ENCODE results near the gene SORCS2. TPM values are rescaled to one million over a fixed set of nuclear protein-coding genes. Genes with fewer than 3 reads are reported as not detected.

The SORCS2 gene
- total and polyA plus RNA-seq, 2 of the 8 experiments (the other 6 are each of a cell fraction or from before 2014, with no cell fraction given): 0.36 to 1.8 TPM

DNA sequence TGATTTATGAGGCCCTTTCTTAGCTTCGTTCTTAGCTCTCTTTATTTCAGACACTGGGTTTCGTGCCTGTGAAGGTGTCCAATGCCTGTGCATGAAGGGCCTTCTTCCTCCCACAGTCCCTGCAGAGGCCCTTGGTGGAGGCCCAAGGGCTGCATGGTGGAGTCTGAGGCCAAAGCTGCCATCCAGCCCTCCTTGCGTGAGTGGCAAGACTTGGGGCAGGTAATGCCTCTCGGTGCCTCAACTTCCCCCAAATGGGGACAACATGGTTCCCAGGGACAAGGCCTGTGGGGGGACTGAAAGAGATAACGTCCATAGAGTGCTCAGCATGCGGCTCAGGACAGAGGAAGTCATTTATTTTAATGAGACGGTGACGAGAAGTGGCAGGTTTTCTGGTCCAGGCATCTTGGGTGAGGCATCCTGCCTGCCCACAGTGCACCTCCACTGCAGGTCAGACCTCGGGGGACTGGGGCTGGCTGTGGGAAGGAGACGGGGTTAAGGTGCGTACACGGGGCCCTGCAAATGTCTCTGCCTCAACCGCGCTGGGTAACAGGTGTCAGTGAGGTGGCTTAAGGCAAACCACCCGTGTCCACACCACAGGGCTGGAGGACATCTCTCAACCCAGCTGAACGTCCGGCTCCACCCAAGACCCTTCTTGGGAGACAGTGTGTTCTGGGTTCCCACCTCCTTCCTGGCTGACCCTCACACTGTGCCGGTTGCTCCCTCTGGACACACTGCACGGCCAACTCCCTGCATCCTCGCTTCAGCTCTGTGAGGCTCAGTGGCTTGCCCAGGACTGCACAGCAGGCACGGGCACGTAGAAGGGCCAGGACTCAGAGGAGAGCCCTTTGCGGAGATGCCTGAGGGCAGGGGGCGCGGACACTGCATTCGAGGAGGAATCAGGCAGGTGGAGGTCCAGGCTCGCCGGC lies 191.9 kb downstream of the SORCS2 start:
- H2BK20ac ChIP-seq (ENCODE audit: low read length): no peak overlapping the region
- no peak overlapping the region for H3K27ac ChIP-seq (ENCODE audit: low read depth, low read length)
- no peak overlapping the region for H2AK5ac ChIP-seq (ENCODE audit: low read depth, low read length)
- TF ChIP-seq, protein P1, sequence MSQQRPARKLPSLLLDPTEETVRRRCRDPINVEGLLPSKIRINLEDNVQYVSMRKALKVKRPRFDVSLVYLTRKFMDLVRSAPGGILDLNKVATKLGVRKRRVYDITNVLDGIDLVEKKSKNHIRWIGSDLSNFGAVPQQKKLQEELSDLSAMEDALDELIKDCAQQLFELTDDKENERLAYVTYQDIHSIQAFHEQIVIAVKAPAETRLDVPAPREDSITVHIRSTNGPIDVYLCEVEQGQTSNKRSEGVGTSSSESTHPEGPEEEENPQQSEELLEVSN (IDR thresholded peaks at IDR 0.05): no peak
- no peak for TF ChIP-seq CHD1 (IDR thresholded peaks at IDR 0.05; ENCODE audit: low read depth, low read length)
- TF ChIP-seq GABPA (IDR thresholded peaks at IDR 0.05; ENCODE audit: borderline replicate concordance, insufficient read depth, low read length): no peak
- H2BK12ac ChIP-seq (ENCODE audit: low read depth, low read length): no peak overlapping the region
- H3K4me1 ChIP-seq (replicated peaks in 1 of 4; ENCODE audit: control insufficient read depth in 3 of 4, insufficient read depth in 4 of 4, low read length in 3 of 4): no peaks in the 10 kb centered on the region
- H3K27me3 ChIP-seq (replicated peaks in 1 of 4; ENCODE audit: control insufficient read depth in 3 of 4, extremely low read depth in 1 of 4, insufficient read depth in 3 of 4, low read length in 3 of 4): no peaks in the 10 kb centered on the region
- H3K79me2 ChIP-seq (ENCODE audit: control insufficient read depth in 1 of 2, insufficient read depth in 2 of 2, low read length in 2 of 2): no peaks in the 10 kb centered on the region
- peaks cover 0 to 4% of the 10 kb centered on the region in 2 experiments for H4K20me1 ChIP-seq (replicated peaks in 1 of 2; ENCODE audit: control insufficient read depth in 1 of 2, insufficient read depth in 2 of 2, low read length in 2 of 2)
- H2AFZ ChIP-seq (ENCODE audit: low read length): no peak overlapping the region
- peak overlapping the region; percentile 53; the same call in 1 of the 2 replicates for H4K8ac ChIP-seq (ENCODE audit: extremely low read depth, insufficient read depth, low read length)
- H2BK120ac ChIP-seq (replicated peaks; ENCODE audit: low read depth, low read length): no peak overlapping the region
- POLR2A ChIA-PET (ENCODE audit: partially characterized antibody): no interaction called here
- H3K9ac ChIP-seq (replicated peaks in 1 of 4; ENCODE audit: extremely low read depth in 1 of 4, low read depth in 3 of 4, low read length in 3 of 4): no peak overlapping the region
- no peak overlapping the region; the same call in 1 of the 2 replicates for H2BK5ac ChIP-seq (ENCODE audit: low read depth, low read length)
- no peak for DNase-seq (ENCODE audit: low read depth in 1 of 2, low spot score in 2 of 2)
- H3K4ac ChIP-seq (replicated peaks; ENCODE audit: insufficient read length, low read depth, low read length): no peak overlapping the region
- no peak overlapping the region for H3K56ac ChIP-seq (replicated peaks; ENCODE audit: insufficient read length, low read depth, low read length)
- H3K4me3 ChIP-seq (ENCODE audit: extremely low read depth in 1 of 4, insufficient read depth in 2 of 4, low read depth in 3 of 4, low read length in 4 of 4): no peak overlapping the region
- no peak overlapping the region for H3K14ac ChIP-seq (ENCODE audit: insufficient read length)
- H2BK15ac ChIP-seq (ENCODE audit: low read length): no peak overlapping the region
- H3K4me2 ChIP-seq (ENCODE audit: insufficient read depth in 1 of 2, low read depth in 2 of 2, low read length in 2 of 2): no peak overlapping the region
- no peak overlapping the region for H3K23ac ChIP-seq (ENCODE audit: insufficient read length)
- no peaks in the 10 kb centered on the region for H3K79me1 ChIP-seq (ENCODE audit: low read depth, low read length)
- H4K5ac ChIP-seq (ENCODE audit: insufficient read length, low read depth, low read length): no peak overlapping the region
- CTCF ChIA-PET (ENCODE audit: partially characterized antibody): interaction anchor here (0.6 to 1.0 kb wide), 3 partner anchors 15 to 321 kb away, joined by 3 to 4 read pairs (median 3); no protein-coding TSS in a partner anchor
- FAIRE-seq: no peak
- no peak overlapping the region for H3K18ac ChIP-seq (ENCODE audit: extremely low read depth, low read length)
- H3K9me3 ChIP-seq (ENCODE audit: insufficient read depth in 2 of 2, low read depth in 1 of 2, low read length in 1 of 2): no peaks in the 10 kb centered on the region
- no peak overlapping the region for H4K91ac ChIP-seq (replicated peaks; ENCODE audit: insufficient read length, low read length)
- WGBS, 2 experiments (ENCODE audit: extremely low coverage in 1 of 2, insufficient coverage in 1 of 2, insufficient read length in 1 of 2, insufficient replicate concordance in 2 of 2, low coverage in 1 of 2, low lambda C conversion rate in 2 of 2, missing lambda C conversion rate in 1 of 2): 82% methylated on average over 25 of the region's 28 CpGs; no CpG with 5 or more reads in 1 of the 2 experiments
- H3K23me2 ChIP-seq (ENCODE audit: low read depth, low read length): 0 out of 2 replicates have a peak, but pooled peaks cover 2% of the 10 kb centered on the region
- H3K36me3 ChIP-seq (ENCODE audit: control insufficient read depth in 2 of 4, insufficient read depth in 4 of 4, low read length in 3 of 4): no peaks in the 10 kb centered on the region
